HEK293 (cell line): ENCODE measurements around the gene KCNRG.

Source experiments
- CTCF ChIA-PET: fragments of 350-600 bp; formaldehyde crosslinking; extraction: SDS; loops from one replicate; lab custom pipeline; 2021; ENCODE audit warnings: antibody characterized with exemption; lab: Yijun Ruan, JAX
- POLR2A ChIA-PET: fragments of 300-600 bp; formaldehyde crosslinking; extraction: SDS; loops from one replicate; lab custom pipeline; 2020; ENCODE audit warnings: antibody characterized with exemption, inconsistent platforms; lab: Yijun Ruan, JAX
- H3K27ac ChIP-seq: fragments of 200-500 bp; sonication (Bioruptor generic); 2 replicates; pipeline ENCODE4 v1.5.1; 2014; ENCODE audit warnings: low read depth, low read length, control low read depth, inconsistent platforms; ENCODE audit errors: extremely low read depth
- H3K36me3 ChIP-seq, 2 experiments: fragments of 200-500 bp in 1 of 2; sonication (Bioruptor generic) in 1 of 2; 1 replicate in 1 of 2; 2 replicates in 1 of 2; pipeline ENCODE4 v1.5.1; 2014 to 2017; ENCODE audit warnings: inconsistent platforms in 2 of 2, low read length in 2 of 2; ENCODE audit not compliant: control insufficient read depth in 2 of 2, insufficient read depth in 1 of 2
- H3K4me1 ChIP-seq: fragments of 200-500 bp; sonication (Bioruptor generic); 2 replicates; pipeline ENCODE4 v1.5.1; 2014; ENCODE audit warnings: mild to moderate bottlenecking, low read length, inconsistent platforms; ENCODE audit not compliant: control insufficient read depth, insufficient read depth
- H3K4me3 ChIP-seq: 2 replicates; pipeline ENCODE4 v1.5.1; 2011; ENCODE audit warnings: low read depth, mild to moderate bottlenecking, control low read depth, low read length, moderate library complexity
- H3K9me3 ChIP-seq: fragments of 200-500 bp; sonication (Bioruptor generic); 2 replicates; pipeline ENCODE4 v1.5.1; 2014; ENCODE audit warnings: low read depth, low read length, inconsistent platforms; ENCODE audit not compliant: control insufficient read depth, insufficient read depth
- GLIS2 ChIP-seq: fragments of 450-650 bp; formaldehyde crosslinking; IDR thresholded peaks from 2 replicates; pipeline ENCODE4 v1.5.1; 2016; ENCODE audit warnings: missing biosample characterization, missing genetic modification characterization
- PATZ1 ChIP-seq: fragments of 450-650 bp; formaldehyde crosslinking; IDR thresholded peaks from 2 replicates; pipeline ENCODE4 v1.5.1; 2016; ENCODE audit warnings: missing biosample characterization, missing genetic modification characterization
- SP2 ChIP-seq: fragments of 450-650 bp; formaldehyde crosslinking; IDR thresholded peaks from 2 replicates; pipeline ENCODE4 v1.5.1; 2016; ENCODE audit warnings: missing biosample characterization, missing genetic modification characterization
- ZBTB11 ChIP-seq: fragments of 450-650 bp; formaldehyde crosslinking; conservative IDR thresholded peaks from 2 replicates; pipeline ENCODE4 v1.5.1; 2016; ENCODE audit warnings: low read depth, missing biosample characterization, missing genetic modification characterization
- ZNF121 ChIP-seq: fragments of 450-650 bp; formaldehyde crosslinking; IDR thresholded peaks from 2 replicates; pipeline ENCODE4 v1.5.1; 2016; ENCODE audit warnings: missing biosample characterization, missing genetic modification characterization
- ZNF138 ChIP-seq: fragments of 450-650 bp; formaldehyde crosslinking; IDR thresholded peaks from 2 replicates; pipeline ENCODE4 v1.5.1; 2016; ENCODE audit warnings: missing biosample characterization, missing genetic modification characterization, borderline replicate concordance
- ZNF654 ChIP-seq: fragments of 450-650 bp; formaldehyde crosslinking; IDR thresholded peaks from 2 replicates; pipeline ENCODE4 v1.5.1; 2016; ENCODE audit warnings: low read depth, missing biosample characterization, missing genetic modification characterization
- ZSCAN4 ChIP-seq: fragments of 450-650 bp; formaldehyde crosslinking; IDR thresholded peaks from 2 replicates; pipeline ENCODE4 v1.5.1; 2017; ENCODE audit warnings: missing biosample characterization, missing genetic modification characterization

Gene KCNRG

GRCh38 chr13:49996951-49997895 is 18.0 kb upstream of the KCNRG start, which contains the start of gene TRIM13 (continued):
- TF ChIP-seq ZBTB11: no peak; the same call in 1 of the 2 replicates
- TF ChIP-seq PATZ1 (tag by site-specific recombination): peak; percentile 81

- Histone ChIP-seq H3K36me3 (peaks cover 13 to 25% of the 10 kb centered on the region in 2 experiments; a peak in 2 of 3 replicates), H3K4me3 (peak overlapping the region; percentile 92), H3K9me3 (no peaks in the 10 kb centered on the region), H3K27ac (no peak overlapping the region), H3K4me1 (0 out of 2 replicates have a peak, but pooled peaks cover 3% of the 10 kb centered on the region)
- TF ChIP-seq ZNF654 (tag by site-specific recombination) (no peak), GLIS2 (tag by site-specific recombination) (no peak), SP2 (tag by site-specific recombination) (peak; percentile 35), ZNF138 (tag by site-specific recombination) (no peak)
- POLR2A ChIA-PET: interaction anchor here (0.5 to 2.4 kb wide), 11 partner anchors 17 to 917 kb away, joined by 3 to 23 read pairs (median 6); partner anchors contain the start of gene SPRYD7
- CTCF ChIA-PET: interaction anchor here (0.9 to 2.3 kb wide), 9 partner anchors 13 to 71 kb away, joined by 3 to 9 read pairs (median 4); no protein-coding TSS in a partner anchor
Observed at GRCh38 chr13:49997955-49998354, 17.3 kb upstream of the KCNRG start.

- H3K4me3 ChIP-seq: no peak overlapping the region
- H3K4me1 ChIP-seq: 0 out of 2 replicates have a peak, but pooled peaks cover 3% of the 10 kb centered on the region
- H3K27ac ChIP-seq: no peak overlapping the region
- peaks cover 13 to 31% of the 10 kb centered on the region in 2 experiments; a peak in 2 of 3 replicates for H3K36me3 ChIP-seq
- CTCF ChIA-PET: interaction anchor here (1.5 to 2.3 kb wide), 2 partner anchors 23 to 70 kb away, joined by 4 to 9 read pairs; no protein-coding TSS in a partner anchor
- POLR2A ChIA-PET: interaction anchor here (2.4 kb wide), 1 partner anchor 82 kb away, joined by 23 read pairs; no protein-coding TSS in a partner anchor
- TF ChIP-seq ZNF121 (tag by site-specific recombination) (peak; percentile 49; the same call in 1 of the 2 replicates), ZSCAN4 (tag by site-specific recombination) (no peak)
- TF ChIP-seq, all 188 proteins: peak for 1
- no peaks in the 10 kb centered on the region for H3K9me3 ChIP-seq
Observed at GRCh38 chr13:49998714-49999624, 16.3 kb upstream of the KCNRG start.
